HG03066 (cell line): ENCODE data around the gene KDM5A.
"Not testable (repeated sequence)": the region's sequence is repeated elsewhere in the genome, so short reads cannot be mapped to it uniquely, and the experiment has no call there.

Source experiments
- ATAC-seq: cut with Tn5 transposase; IDR thresholded peaks from one replicate; pipeline ENCODE4 v1.9.1; 2021; ENCODE audit warnings: low read depth; ENCODE audit not compliant: unreplicated experiment

KDM5A gene

GRCh38 chr12:242496-242895, 146.6 kb downstream of the KDM5A start:
- ATAC-seq = no peak

- ATAC-seq = no peak
Observed at GRCh38 chr12:241266-241665, 147.9 kb downstream of the KDM5A start.

DNA sequence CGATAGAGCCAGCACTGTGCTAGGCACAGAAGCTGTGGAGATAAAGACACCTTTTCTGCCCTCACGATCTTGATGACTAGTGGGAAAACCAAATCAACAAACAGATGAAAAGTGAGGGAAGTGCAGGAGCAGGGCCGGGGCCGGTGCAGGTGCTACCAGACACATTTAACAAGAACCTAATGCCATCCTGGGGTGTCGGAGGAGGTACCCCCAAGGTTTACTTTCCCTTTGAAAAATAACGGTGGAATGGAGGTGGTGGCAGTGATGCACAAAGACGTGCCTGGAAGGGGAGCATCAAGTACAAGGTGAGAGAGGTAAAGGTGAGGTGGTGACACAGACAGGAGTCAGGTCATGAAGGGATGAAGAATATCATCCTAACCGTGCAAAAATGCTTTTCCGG, 148.6 kb downstream of the KDM5A start:
- ATAC-seq = no peak

DNA sequence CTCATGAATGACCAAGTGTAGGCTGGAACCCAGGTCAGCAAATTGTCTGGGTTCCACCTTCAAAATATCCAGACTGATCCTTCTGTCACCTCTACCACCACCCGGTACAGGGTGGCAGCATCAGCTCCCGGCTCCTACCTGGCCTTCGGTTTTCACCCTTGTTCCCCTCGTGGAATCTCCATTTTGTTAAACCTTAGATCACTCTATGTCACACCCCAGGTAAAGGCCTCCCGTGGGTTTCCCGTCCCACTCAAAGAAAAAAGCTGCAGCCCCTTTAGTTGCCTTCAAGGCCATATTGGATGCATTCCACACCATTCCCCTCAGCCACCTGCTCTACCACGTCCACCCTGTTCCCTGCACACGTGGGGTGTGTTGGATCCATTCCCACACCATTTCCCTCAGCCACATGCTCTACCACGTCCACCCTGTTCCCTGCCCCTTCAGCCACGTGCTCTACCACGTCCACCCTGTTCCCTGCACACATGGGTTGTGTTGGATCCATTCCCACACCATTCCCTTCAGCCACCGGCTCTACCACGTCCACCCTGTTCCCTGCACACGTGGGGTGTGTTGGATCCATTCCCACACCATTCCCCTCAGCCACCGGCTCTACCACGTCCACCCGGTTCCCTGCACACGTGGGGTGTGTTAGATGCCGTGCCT, 150.3 kb downstream of the KDM5A start:
- ATAC-seq = no peak

DNA sequence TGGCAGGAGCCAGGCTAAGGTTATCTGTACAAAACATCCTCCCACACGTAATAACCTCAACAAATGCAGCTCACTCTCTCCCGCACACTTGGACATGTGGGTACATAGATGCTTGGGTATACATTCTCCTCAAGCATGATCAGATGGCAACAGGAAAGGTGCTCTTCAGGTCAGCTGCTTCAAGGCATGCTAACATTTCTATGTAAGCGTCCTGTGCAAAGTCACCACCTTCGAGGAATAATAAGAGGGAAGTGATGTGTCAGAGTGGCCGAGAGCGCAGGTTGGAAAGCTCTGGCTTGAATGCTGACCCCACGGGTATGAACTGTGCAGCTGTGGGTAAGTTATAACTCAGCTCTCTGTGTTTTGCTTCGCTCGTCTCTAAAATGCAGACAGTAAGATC, 151.0 kb downstream of the KDM5A start:
- no peak for ATAC-seq

DNA sequence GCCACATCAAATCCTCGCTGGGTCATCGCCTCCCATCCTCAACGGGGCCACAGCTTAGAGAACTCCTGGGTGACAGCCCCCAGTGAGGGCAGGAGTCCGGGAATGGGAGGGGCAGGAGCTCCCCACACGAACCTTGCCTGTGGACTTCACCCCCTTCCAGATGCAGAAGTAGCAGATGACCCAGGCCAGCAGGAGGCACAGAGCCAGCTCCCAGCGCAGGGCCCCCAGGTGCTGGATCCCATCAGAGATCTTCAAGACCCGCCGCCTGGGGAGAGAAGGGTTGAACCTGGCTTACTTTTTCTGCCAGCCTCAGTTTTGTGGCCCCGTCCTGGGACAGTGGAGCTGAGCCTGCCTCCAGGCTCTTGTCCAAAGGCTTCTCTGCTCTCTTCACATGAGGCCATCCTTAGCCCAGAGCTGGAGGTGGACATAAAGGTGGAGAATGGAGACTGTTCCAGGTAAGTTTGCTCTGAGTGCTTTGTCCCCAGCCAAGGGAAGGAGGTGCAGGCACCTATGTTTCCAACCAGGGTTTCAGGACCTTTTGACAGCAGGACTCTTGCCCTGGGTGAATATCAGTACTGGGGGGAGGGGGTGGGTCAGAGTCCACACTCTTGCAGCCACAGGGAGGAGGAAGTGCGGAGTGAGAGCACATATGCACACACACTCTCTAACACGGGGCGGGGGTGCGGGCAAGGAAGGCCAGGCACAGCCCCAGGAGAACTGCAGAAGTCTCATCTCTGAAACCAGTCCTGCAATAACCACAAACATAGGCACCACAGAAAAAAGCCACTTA, 151.9 kb downstream of the KDM5A start:
- no peak for ATAC-seq

- ATAC-seq = no peak
Observed at GRCh38 chr12:236445-236844, 152.7 kb downstream of the KDM5A start.

DNA sequence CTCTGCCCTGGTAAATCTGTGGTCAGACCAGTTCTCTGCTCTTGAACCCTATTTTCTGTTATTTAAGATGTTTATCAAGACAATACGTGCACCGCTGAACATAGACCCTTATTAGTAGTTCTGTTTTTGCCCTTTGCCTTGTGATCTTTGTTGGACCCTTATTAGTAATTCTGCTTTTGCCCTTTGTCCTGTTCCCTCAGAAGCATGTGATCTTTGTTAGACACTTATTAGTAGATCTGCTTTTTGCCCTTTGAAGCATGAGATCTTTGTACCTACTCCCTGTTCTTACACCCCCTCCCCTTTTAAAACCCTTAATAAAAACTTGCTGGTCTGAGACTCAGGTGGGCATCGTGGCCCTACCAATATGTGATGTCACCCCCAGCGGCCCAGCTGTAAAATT, 153.2 kb downstream of the KDM5A start:
- ATAC-seq = not testable (repeated sequence)

GRCh38 chr12:234891-235415, 154.2 kb downstream of the KDM5A start:
- ATAC-seq = no peak

- no peak for ATAC-seq
Observed at GRCh38 chr12:234019-234418, 155.1 kb downstream of the KDM5A start.

DNA sequence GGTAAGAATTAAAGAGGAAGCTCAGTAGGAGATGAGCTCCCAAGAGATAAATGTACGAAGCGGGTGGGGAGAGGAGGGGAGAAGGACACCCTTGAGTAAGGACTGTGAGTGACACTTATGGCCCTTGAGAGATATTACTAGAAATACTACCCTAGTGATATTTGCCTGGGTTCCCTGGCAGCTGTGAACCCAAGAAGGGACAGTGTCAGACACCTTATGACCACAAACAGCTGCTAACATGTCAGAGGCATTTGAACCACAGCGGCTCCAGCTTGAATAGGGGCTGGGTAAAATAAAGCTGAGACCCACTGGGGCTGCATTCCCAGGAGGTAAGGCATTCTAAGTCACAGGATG, 155.5 kb downstream of the KDM5A start:
- no peak for ATAC-seq

DNA sequence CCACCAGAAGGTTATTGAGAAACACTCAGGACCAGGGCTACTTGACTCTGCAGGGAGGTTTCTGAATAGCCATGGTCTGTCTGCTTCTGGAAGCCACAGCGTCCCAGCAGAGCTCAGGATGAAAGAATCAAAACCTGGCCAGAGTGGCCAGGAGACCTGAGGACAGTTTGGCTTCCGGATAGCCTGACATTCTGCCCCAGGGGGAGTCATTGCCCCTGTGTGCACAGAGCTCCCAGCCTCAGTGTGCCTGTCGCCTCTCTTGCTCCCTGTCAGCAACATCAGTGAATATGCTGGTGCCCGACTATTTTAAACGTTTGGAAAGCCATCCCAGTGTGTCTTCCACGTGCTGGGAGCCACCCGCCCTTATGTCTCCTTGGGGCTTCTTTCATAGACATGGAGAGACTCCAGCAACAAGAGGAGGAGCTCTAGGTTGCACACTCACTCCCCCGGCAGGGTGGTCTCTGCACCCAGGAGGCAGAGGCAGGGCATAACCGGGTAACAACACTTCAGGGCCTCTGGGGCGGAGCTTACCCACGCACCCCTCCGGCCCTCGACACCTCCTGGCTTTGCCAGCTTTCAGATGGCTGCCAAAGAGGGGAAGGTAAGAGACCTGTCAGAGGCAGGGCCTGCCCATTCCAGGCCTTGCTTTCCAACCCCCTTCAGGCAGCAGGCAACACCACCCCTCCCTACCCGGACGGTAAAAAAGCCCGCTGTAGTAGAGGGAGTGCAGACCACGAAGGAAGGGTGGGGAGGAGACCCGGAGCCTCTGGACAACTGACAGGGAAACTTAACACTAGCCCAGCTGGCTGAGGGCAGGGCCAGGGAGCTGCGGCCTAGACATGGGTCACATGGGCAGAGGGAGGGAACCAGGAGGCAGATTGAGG, 156.1 kb downstream of the KDM5A start:
- no peak for ATAC-seq

GRCh38 chr12:230925-231671, 158.0 kb downstream of the KDM5A start:
- ATAC-seq = no peak
